Measurements from ENCODE around the gene TUBB.
"Not testable (repeated sequence)": the region's sequence is repeated elsewhere in the genome, so short reads cannot be mapped to it uniquely, and the experiment has no call there.

TUBB gene

GRCh38 chr6:30738532-30738931 lies 18.4 kb downstream of the TUBB start:
- DNase-seq (ENCODE audit: low read depth in 2 of 2) = no peak

GRCh38 chr6:30740540-30740870 lies 20.4 kb downstream of the TUBB start:
- DNase-seq (ENCODE audit: low read depth in 2 of 2) = no peak

GRCh38 chr6:30741063-30741779 lies 21.1 kb downstream of the TUBB start:
- peak in 1 of 2 donors; percentile 26 for DNase-seq (ENCODE audit: low read depth in 2 of 2)

- peak in 1 of 2 donors; percentile 44 for DNase-seq (ENCODE audit: low read depth in 2 of 2)
Measured at GRCh38 chr6:30741789-30742315, 21.7 kb downstream of the TUBB start.

- DNase-seq (ENCODE audit: low read depth in 2 of 2) = peak; percentile 89 to 94
Measured at GRCh38 chr6:30742316-30743098, 22.4 kb downstream of the TUBB start, which contains the start of gene FLOT1. Gene FLOT1, minus strand, starts transcription at chr6:30742687. Its CDS starts 498 bp downstream, at chr6:30742189.

GRCh38 chr6:30743099-30744053 lies 23.2 kb downstream of the TUBB start:
- peak in 1 of 2 donors; percentile 30 for DNase-seq (ENCODE audit: low read depth in 2 of 2)

- peak; percentile 82 to 86 for DNase-seq (ENCODE audit: low read depth in 2 of 2)
Measured at GRCh38 chr6:30744054-30744805, 24.1 kb downstream of the TUBB start, which contains the start of gene IER3. Gene IER3, minus strand, starts transcription at chr6:30744547. Its CDS starts 29 bp downstream, at chr6:30744518.

GRCh38 chr6:30747300-30747687 lies 27.1 kb downstream of the TUBB start:
- DNase-seq (ENCODE audit: low read depth in 2 of 2) = no peak

- DNase-seq (ENCODE audit: low read depth in 2 of 2) = no peak
Measured at GRCh38 chr6:30747902-30748769, 28.0 kb downstream of the TUBB start.

GRCh38 chr6:30748851-30749540 lies 28.8 kb downstream of the TUBB start:
- no peak for DNase-seq (ENCODE audit: low read depth in 2 of 2)

GRCh38 chr6:30749554-30750378 lies 29.6 kb downstream of the TUBB start:
- no peak for DNase-seq (ENCODE audit: low read depth in 2 of 2)

GRCh38 chr6:30750379-30750668 lies 30.2 kb downstream of the TUBB start:
- DNase-seq (ENCODE audit: low read depth in 2 of 2) = no peak

GRCh38 chr6:30752157-30752927 lies 32.2 kb downstream of the TUBB start:
- no peak for DNase-seq (ENCODE audit: low read depth in 2 of 2)

GRCh38 chr6:30754631-30755030 lies 34.5 kb downstream of the TUBB start:
- no peak for DNase-seq (ENCODE audit: low read depth in 2 of 2)

- not testable (repeated sequence) for DNase-seq (ENCODE audit: low read depth in 2 of 2)
Measured at GRCh38 chr6:30756405-30757003, 36.4 kb downstream of the TUBB start.

- no peak for DNase-seq (ENCODE audit: low read depth in 2 of 2)
Measured at GRCh38 chr6:30757261-30757904, 37.2 kb downstream of the TUBB start.
